GM18867 (cell line): ENCODE results near the gene OTULIN.

ENCODE experiments used
- ATAC-seq: cut with Tn5 transposase; IDR thresholded peaks from one replicate; pipeline ENCODE4 v1.9.1; 2021; ENCODE audit warnings: mild to moderate bottlenecking, moderate library complexity; ENCODE audit not compliant: unreplicated experiment

OTULIN gene

GRCh38 chr5:14667770-14668169, 3.3 kb downstream of the OTULIN start:
- no peak for ATAC-seq

GRCh38 chr5:14668181-14668591, 3.7 kb downstream of the OTULIN start:
- no peak for ATAC-seq

- no peak for ATAC-seq
Observed at GRCh38 chr5:14669415-14669814, 4.9 kb downstream of the OTULIN start.

GRCh38 chr5:14669975-14670374, 5.5 kb downstream of the OTULIN start:
- ATAC-seq: no peak

- ATAC-seq: no peak
Observed at GRCh38 chr5:14671414-14671813, 6.9 kb downstream of the OTULIN start.

- no peak for ATAC-seq
Observed at GRCh38 chr5:14672082-14672481, 7.6 kb downstream of the OTULIN start.

GRCh38 chr5:14672484-14673394, 8.2 kb downstream of the OTULIN start:
- no peak for ATAC-seq

- ATAC-seq: no peak
Observed at GRCh38 chr5:14673443-14673842, 8.9 kb downstream of the OTULIN start.

- peak; percentile 6 for ATAC-seq
Observed at GRCh38 chr5:14674983-14675854, 10.7 kb downstream of the OTULIN start.

GRCh38 chr5:14675865-14676300, 11.4 kb downstream of the OTULIN start:
- peak; percentile 46 for ATAC-seq

- ATAC-seq: peak; percentile 32
Observed at GRCh38 chr5:14676320-14676719, 11.8 kb downstream of the OTULIN start.

GRCh38 chr5:14678773-14679334, 14.3 kb downstream of the OTULIN start:
- ATAC-seq: no peak

- no peak for ATAC-seq
Observed at GRCh38 chr5:14679595-14679994, 15.1 kb downstream of the OTULIN start.

GRCh38 chr5:14681236-14681752, 16.8 kb downstream of the OTULIN start:
- ATAC-seq: no peak

GRCh38 chr5:14683906-14684455, 19.5 kb downstream of the OTULIN start:
- ATAC-seq: no peak

GRCh38 chr5:14684757-14685156, 20.2 kb downstream of the OTULIN start:
- no peak for ATAC-seq

GRCh38 chr5:14685757-14686156, 21.2 kb downstream of the OTULIN start:
- ATAC-seq: peak; percentile 99

- ATAC-seq: no peak
Observed at GRCh38 chr5:14686517-14686916, 22.0 kb downstream of the OTULIN start.

GRCh38 chr5:14687023-14687665, 22.6 kb downstream of the OTULIN start:
- ATAC-seq: no peak

GRCh38 chr5:14693070-14693469, 28.6 kb downstream of the OTULIN start:
- ATAC-seq: no peak
